Stimulated activated CD8-positive, alpha-beta memory T cell treated with anti-CD3 and anti-CD28 coated beads, Interleukin-4, amount 100 ng/mL, for 48 hours (primary cell): ENCODE data around the gene PLPPR3.
"Not testable (repeated sequence)": the region's sequence is repeated elsewhere in the genome, so short reads cannot be mapped to it uniquely, and the experiment has no call there.

Experiments
- DNase-seq: peaks from one replicate; pipeline ENCODE4 v3.0.0-alpha.2; 2020

PLPPR3 gene

DNA sequence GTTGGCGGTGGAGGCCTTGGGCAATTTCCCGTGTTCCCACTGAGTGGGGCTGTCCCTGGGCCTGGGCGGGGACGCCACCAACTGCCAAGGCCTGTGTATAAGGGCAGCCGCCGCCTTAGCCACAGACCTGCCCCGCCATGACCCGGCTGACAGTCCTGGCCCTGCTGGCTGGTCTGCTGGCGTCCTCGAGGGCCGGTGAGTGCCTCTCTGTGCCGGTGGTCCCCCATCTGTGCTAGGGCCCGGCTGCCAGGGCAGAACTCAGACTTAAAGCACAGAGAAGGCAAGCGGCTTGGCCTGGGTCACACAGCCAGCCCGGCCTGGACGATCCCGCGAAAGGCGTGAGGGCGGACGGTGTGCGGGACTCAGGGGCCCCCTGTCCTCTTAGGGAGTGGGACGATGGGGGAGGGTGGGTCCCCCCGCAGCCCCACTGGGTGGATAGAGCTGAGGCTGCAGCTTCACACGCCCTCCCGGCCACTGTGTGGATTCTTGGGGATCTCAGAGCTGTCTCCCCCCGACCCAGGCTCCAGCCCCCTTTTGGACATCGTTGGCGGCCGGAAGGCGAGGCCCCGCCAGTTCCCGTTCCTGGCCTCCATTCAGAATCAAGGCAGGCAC is 6.1 kb upstream of the PLPPR3 start, which contains the start of gene AZU1:
Gene AZU1 (plus strand): TSS at position 128 of the 612 bp plus-strand sequence. CDS start 10 bp downstream, at position 138.
- no peak for DNase-seq

DNA sequence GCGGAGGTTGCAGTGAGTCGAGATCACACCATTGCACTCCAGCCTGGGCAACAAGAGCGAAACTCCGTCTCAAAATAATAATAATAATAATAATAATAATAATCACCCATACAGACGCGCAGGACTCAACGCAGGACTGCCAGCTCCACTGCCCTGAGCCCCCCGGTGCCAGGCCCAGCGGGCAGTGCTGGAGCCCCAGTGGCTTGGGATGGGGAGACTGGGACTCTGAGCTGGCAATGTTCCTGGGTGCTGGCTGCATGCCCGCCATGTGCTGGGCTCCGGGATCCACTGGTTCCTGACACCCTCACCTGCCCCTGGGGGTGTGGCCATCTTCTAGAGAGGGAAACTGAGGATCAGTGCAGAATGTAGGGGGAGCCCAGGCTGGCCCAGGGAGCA is 5.6 kb upstream of the PLPPR3 start:
- no peak for DNase-seq

DNA sequence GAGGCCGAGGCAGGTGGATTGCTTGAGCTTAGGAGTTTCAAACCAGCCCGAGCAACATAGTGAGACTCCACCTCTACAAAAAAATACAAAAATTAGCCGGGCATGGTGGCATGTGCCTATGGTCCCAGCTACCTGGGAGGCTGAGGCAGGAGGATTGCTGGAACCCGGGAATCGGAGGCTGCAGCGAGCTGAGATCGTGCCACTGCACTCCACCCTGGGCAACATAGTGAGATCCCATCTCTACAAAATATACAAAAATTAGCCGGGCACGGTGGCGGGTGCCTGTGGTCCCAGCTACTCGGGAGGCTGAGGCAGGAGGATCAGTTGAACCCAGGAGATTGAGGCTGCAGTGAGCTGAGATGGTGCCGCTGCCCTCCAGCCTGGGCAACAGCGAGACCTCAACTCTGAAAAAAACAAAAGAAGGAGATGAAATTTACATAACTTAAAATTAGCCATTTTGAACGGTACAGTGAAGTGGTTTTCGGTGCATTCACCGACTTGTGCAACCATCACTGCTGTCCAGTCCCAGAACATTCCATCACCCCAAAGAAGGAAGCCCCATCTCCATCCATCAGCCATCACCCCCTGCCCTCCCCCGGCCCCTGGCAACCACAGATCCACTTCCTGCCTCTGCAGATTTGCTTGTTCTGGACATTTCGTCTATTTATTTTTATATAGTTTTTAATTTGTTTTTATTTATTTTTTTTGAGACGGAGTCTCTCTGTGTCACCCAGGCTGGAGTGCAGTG is 4.3 kb upstream of the PLPPR3 start:
- no peak for DNase-seq

DNA sequence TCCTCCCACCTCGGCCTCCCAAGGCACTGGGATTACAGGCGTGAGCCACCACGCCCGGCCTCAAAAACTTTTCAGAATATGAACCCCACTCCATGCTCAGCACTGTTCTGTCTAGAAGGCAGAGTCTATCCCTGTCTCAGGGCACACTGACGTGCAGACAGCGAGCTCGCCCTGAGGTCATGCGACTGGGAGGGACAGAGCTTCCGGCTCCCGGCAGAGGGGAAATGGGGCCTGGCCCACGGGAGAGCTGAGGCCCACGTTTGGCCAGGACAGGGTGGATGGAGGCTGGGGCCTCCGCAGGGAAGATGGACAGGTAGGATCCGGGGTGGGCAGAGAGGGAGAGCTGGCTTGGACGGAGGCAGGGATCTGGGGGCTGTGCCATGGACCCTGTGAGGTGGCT is 3.1 kb upstream of the PLPPR3 start:
- DNase-seq = no peak

DNA sequence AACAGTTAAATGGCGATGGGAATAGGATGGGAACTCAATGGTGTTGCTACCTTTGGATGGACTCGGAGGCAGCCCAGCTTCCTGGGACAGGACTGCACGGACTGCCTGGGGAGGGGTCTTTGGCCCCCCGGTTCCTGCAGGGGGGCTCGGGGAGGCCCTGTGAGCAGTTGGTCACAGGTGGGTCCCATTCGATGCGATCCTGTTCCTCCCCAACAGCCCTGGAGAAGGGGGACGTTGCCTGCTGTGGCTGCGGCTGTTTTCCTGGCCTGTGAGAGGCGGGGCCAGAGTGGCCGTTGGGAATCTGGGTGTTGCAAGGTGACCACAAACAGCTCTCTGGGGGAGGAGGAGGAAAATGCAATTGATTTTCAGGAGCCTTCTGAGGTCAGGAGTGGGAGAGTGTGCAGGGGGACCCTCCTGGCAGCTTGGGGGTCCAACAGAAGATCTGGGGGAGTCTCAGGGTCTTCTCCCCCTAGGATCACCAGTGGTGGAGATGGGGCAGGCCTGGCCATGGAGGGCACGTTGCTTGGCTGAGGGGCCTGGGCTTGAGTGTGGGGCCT is 1.9 kb upstream of the PLPPR3 start:
- DNase-seq = no peak

DNA sequence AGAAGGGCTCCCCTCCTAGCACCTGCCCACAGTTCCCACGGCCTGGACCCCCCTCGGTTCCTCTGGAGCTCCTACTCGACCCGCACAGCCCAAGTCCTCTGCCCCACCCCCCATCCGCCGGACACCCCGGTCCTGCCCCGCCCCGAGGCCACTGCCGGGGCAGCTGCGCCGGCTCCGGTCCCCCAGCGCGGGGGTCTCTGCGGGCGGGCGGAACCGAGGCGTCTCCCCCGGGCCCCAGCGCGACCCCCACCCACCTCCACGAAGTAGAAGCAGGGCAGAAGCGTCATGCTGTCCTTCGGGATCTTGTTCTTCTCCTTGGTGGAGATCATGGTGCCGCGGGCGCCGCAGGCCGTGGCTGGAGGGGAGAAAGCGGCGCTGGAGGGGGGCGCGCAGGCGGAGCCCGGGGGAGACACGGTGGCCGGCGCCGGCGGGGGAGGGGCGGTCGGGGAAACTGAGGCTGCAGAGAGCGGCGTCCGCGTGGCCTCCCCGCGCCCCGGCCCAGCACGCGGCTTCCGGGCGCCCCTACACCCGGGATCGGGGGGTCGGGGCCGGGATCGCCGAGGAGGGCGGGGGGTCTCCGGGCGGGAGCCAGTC is 427 bp downstream of the PLPPR3 start:
- DNase-seq = no peak

DNA sequence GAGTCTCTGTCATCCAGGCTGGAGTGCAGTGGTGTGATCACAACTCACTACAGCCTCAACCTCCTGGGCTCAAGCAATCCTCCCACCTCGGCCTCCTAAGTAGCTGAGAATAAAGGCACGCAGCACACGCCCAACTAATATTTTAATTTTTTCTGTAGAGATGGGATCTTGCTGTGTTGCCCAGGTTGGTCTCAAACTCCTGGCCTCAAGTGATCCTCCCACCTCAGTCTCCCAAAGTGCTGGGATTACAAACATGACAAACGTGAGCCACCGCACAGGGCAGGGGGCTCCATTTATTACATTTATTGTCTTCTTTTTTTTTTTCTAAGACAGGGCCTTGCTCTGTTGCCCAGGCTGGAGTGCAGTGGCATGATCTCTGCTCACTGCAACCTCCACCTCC is 1.5 kb downstream of the PLPPR3 start:
- DNase-seq = not testable (repeated sequence)

DNA sequence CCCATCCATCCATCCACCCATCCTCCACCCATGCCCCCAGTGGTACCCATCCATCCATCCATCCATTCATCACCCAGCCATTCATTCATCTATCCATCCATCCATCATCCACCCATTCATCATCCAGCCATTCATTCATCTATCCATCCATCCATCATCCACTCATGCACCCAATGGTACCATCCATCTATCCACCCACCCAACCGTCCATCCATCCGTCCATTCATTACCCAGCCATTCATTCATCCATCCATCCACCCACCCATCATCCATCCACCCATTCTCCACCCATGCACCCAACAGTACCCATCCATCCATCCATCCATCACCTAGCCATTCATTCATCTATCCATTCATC is 5.3 kb downstream of the PLPPR3 start:
- DNase-seq = no peak

DNA sequence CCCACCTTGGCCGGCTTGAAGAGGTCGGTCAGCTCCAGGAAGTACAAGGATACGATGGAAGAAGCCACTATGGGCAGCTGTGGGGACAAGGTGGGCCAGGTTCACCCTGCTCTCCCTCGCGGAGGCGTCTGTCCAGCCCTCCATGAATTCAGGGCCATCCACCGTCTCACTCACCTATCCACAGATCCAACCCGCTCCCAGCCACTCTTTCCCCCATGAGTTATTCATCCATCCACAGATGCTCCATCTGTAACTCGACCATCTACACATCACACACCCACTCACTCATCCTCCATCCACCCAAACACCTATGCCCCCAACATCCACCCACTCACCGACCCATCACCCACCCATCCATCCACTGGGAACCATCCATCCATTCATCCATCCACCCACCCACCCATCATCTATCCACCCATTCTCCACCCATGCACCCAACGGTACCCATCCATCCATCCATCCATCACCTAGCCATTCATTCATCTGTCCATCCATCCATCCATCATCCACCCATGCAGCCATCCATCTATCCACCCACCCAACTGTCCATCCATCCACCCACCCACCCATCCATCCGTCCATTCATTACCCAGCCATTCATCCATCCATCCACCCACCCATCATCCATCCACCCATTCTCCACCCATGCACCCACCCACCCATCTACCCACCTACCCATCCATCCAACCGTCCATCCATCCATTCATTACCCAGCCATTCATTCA is 5.8 kb downstream of the PLPPR3 start:
- DNase-seq = no peak

DNA sequence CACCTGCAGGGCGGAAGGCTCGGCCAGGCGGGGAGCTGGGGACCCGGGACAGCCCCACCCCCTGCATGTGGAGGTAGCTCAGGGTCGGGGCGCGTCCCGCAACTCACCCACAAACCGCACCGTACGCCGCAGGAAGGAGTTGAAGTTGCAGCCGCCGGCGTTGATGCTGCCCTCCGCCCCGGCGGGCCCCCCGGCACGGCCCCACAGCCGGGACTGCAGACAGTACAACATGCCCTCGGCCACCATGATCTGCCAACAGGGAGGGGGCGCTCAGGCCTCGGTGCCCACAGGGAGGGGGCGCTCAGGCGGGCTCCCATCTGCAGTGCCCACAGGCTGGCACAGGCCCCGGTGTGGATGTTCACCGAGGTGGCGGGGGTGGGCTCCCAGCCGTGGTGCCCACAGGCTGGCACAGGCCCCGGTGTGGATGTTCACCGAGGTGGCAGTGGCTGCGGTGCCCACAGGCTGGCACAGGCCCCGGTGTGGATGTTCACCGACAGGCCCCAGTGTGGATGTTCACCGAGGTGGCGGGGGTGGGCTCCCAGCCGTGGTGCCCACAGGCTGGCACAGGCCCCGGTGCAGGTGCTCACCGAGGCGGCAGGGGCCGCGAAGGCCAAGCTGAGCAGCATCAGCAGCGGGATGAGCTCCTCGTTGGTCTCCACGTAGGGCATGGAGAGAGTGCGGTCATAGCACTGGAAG is 6.5 kb downstream of the PLPPR3 start:
- DNase-seq = no peak

DNA sequence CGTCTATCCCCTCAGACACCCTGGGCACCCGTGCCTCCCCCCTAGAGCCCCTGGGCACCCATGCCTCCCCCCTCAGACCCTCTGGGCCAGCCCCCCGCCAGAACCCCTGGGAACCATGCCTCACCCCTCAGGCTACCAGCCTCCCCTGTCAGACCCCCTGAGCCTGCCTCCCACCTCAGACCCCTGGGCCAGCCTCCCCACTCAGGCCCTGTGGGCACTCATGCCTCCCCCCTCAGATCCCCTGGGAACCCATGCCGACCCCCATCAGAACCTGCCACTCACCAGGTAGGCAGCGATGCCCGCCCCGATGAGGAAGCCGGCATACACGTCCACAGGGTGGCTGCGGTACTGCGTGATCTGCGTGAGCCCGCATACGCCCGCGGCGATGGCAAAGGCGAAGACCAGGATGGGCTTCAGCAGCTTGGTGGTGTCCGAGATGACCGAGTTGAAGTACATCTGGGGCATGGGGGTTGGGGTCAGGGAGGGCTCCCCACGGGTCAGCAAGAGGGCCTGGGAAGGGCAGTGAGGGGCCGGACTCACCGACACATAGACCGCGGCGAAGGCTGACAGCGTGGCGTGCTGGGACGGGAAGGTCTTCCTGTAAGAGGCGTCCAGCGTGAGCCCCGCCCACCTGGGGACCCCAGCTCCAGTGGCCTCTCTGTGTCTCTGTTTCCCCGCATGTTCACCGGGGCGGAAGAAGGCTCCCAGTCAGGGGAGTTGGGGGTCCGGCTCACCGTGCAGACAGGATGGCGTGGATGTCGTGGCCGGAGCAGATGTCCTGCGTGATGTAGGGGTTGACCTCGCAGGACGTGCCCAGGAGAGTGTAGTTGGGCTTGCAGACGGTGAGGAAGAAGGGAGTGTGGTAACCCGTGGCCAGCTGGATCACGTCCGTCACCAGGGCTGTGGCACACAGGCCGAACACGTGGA is 7.3 kb downstream of the PLPPR3 start:
- no peak for DNase-seq

DNA sequence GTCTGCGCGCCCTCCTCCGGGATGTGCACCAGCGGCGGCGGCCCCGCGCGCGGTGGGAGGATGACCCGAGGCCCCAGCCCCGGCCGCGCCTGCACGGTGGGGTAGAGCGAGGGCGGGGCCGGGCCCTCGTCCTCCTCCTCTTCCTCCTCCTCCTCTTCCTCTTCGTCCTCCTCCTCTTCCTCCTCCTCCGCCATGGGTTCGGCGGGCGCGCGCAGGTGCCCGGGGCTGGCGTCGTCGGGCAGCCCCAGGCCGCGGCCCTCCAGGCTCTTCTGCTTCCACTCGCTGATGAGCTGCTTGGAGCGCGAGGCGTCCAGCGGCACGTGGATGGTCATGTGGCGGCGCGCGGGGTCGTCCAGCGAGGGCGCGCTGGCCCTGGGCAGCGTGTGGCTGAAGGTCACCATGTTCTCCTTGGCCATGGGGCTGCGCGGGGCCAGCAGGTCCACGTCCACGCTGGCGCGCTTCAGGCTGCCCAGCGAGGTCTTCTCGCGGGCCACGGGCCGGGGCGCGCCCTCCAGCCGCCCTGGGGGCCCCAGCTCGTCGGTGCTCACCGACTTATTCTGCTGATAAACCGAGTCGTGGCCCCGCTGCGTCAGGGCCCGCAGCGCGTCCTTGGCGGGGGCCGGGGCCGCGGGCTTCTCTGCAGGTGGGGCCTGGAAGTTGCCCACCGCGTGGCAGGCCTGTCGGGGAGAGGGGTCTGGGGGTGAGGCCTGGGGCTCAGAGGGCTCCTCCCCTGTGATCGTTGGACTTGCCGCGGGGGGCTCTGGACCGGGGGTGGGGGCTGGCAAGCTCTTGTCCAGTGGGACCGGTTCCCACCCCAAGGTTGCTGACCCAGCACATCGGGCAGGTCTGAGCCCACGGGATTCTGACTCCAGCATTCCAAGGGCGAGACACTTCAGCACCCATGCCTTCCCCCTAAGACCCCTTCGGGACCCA is 8.3 kb downstream of the PLPPR3 start:
- DNase-seq = no peak

DNA sequence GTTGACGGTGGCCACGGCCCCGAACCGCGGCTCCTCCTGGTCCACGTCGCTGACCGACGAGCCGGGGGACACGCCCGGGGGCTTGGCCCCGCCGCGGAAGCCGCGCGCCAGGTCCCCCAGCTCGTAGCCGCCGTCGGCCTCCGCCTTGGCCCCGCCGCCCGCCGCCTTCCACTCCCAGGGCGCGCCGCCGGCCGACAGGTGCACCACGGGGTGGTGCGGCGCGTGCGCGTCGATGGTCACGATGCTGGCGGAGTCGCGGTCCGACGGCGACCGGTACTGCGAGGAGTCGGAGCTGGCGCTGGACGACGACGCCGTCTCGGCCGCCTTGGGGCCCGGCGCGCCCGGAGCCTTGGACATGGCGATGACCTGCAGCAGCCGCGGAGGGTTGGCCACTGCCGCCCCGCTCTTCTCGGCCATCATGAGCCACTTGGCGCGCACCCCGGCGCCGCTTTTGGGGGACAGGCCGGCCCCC is 9.0 kb downstream of the PLPPR3 start:
- no peak for DNase-seq

DNA sequence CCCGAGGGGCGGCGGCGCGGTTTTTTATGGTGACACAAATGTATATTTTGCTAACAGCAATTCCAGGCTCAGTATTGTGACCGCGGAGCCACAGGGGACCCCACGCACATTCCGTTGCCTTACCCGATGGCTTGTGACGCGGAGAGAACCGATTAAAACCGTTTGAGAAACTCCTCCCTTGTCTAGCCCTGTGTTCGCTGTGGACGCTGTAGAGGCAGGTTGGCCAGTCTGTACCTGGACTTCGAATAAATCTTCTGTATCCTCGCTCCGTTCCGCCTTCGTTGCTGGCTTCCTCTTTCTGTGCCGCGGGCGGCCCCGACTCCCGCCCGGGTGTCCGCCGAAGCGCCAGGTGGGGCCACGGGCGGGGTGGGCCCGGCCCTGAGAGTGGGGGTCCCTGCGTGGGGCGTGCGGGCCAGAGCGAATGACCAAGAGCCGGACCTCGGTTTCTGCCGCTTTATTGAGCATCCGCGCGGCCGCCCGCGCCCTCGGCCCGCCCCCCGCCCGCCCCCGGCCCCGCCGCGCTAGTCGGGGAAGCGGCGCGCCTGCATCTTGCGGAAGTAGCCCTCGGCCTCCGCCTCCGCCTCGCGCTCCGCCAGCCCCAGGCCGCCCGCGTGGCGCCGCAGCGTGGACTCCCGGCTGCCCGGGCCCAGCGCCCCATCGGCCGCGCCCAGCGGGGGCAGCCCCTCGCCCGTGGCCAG is 9.6 kb downstream of the PLPPR3 start:
- DNase-seq = no peak

DNA sequence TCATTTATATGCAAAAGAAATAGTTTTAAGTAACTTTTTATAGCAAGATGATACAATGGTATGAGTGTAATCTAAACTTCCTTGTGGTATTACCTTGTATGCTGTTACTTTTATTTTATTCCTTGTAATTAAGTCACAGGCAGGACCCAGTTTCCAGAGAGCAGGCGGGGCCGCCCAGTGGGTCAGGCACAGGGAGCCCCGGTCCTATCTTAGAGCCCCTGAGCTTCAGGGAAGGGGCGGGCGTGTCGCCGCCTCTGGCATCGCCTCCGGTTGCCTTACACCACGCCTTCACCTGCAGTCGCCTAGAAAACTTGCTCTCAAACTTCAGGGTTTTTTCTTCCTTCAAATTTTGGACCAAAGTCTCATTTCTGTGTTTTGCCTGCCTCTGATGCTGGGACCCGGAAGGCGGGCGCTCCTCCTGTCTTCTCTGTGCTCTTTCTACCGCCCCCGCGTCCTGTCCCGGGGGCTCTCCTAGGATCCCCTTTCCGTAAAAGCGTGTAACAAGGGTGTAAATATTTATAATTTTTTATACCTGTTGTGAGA is 10.2 kb downstream of the PLPPR3 start:
- DNase-seq = no peak

DNA sequence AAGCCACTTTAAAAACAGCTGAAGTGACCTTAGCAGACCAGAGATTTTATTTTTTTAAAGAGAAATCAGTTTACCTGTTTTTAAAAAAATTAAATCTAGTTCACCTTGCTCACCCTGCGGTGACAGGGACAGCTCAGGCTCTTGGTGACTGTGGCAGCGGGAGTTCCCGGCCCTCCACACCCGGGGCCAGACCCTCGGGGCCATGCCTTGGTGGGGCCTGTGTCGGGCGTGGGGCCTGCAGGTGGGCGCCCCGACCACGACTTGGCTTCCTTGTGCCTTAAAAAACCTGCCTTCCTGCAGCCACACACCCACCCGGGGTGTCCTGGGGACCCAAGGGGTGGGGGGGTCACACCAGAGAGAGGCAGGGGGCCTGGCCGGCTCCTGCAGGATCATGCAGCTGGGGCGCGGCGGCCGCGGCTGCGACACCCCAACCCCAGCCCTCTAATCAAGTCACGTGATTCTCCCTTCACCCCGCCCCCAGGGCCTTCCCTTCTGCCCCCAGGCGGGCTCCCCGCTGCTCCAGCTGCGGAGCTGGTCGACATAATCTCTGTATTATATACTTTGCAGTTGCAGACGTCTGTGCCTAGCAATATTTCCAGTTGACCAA is 10.8 kb downstream of the PLPPR3 start:
- no peak for DNase-seq

DNA sequence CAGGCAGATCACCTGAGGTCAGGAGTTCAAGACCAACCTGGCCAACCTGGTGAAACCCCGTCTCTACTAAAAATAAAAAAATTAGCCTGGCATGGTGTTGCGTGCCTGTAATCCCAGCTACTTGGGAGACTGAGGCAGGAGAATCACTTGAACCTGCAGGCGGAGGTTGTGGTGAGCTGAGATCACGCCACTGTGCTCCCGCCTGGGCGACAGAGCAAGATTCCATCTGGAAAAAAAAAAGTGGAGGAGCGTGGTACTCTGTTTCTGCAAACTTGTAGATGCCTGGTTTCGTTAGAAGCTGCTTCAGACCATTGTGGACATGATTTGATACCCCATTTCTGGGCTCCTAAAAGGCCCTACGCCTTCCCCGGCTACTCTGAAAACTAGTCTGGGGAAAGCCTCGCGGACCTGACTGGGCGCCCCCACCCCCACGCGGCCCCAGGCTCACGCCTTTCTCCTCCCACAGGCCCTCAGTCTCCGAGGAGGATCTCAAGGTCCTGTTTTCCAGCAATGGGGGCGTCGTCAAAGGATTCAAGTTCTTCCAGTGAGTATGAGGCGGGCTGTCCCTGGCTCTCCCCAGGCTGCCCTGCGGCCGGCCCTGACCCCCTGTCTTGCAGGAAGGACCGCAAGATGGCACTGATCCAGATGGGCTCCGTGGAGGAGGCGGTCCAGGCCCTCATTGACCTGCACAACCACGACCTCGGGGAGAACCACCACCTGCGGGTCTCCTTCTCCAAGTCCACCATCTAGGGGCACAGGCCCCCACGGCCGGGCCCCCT is 11.5 kb downstream of the PLPPR3 start:
- no peak for DNase-seq

DNA sequence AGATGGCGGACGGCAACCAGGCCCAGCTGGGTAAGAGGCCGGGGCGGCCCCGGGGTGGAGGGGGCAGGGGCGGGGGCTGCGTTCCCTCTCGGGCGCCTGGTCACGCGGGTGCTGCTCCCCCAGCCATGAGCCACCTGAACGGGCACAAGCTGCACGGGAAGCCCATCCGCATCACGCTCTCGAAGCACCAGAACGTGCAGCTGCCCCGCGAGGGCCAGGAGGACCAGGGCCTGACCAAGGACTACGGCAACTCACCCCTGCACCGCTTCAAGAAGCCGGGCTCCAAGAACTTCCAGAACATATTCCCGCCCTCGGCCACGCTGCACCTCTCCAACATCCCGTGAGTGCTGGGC is 13.4 kb downstream of the PLPPR3 start:
- no peak for DNase-seq
